ENCODE results near the gene LRCH4. TPM values are rescaled to one million over a fixed set of nuclear protein-coding genes. Genes with fewer than 3 reads are reported as not detected.

LRCH4 gene
- polyA plus RNA-seq, 1 experiment, result 11.3 TPM

- Histone ChIP-seq H3K27me3 (ENCODE audit: control insufficient read depth, insufficient read depth, low read length) (no peaks in the 10 kb centered on the region), H3K9me3 (ENCODE audit: control insufficient read depth, insufficient read depth, low read length) (no peaks in the 10 kb centered on the region; the same call in 1 of the 2 replicates), H3K27ac (ENCODE audit: low read depth, low read length) (peak overlapping the region; percentile 87), H3K4me3 (ENCODE audit: low read depth, low read length) (0 out of 2 replicates have a peak overlapping the region, but pooled peaks have one; percentile 99)
- ChIA-PET CTCF (interaction anchor here (1.4 kb wide), 1 partner anchor 110 kb away, joined by 3 read pairs; no protein-coding TSS in a partner anchor), POLR2A (interaction anchor here (0.7 to 5.2 kb wide), 2 partner anchors 20 to 90 kb away, joined by 3 to 68 read pairs; partner anchors contain the start of gene PCOLCE)
- DNase-seq (ENCODE audit: low read depth, low spot score), result no peak
- TF ChIP-seq, protein P1, sequence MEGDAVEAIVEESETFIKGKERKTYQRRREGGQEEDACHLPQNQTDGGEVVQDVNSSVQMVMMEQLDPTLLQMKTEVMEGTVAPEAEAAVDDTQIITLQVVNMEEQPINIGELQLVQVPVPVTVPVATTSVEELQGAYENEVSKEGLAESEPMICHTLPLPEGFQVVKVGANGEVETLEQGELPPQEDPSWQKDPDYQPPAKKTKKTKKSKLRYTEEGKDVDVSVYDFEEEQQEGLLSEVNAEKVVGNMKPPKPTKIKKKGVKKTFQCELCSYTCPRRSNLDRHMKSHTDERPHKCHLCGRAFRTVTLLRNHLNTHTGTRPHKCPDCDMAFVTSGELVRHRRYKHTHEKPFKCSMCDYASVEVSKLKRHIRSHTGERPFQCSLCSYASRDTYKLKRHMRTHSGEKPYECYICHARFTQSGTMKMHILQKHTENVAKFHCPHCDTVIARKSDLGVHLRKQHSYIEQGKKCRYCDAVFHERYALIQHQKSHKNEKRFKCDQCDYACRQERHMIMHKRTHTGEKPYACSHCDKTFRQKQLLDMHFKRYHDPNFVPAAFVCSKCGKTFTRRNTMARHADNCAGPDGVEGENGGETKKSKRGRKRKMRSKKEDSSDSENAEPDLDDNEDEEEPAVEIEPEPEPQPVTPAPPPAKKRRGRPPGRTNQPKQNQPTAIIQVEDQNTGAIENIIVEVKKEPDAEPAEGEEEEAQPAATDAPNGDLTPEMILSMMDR (IDR thresholded peaks at IDR 0.05; ENCODE audit: low read depth, low read length), result no peak
Observed at GRCh38 chr7:100582650-100583049, 3.3 kb downstream of the LRCH4 start.

- ChIA-PET CTCF (interaction anchor here (1.2 kb wide), 2 partner anchors 21 to 22 kb away, joined by 3 to 7 read pairs; no protein-coding TSS in a partner anchor), POLR2A (no interaction called here)
- DNase-seq (ENCODE audit: low read depth, low spot score), result no peak
Observed at GRCh38 chr7:100582041-100582579, 3.8 kb downstream of the LRCH4 start.

DNA sequence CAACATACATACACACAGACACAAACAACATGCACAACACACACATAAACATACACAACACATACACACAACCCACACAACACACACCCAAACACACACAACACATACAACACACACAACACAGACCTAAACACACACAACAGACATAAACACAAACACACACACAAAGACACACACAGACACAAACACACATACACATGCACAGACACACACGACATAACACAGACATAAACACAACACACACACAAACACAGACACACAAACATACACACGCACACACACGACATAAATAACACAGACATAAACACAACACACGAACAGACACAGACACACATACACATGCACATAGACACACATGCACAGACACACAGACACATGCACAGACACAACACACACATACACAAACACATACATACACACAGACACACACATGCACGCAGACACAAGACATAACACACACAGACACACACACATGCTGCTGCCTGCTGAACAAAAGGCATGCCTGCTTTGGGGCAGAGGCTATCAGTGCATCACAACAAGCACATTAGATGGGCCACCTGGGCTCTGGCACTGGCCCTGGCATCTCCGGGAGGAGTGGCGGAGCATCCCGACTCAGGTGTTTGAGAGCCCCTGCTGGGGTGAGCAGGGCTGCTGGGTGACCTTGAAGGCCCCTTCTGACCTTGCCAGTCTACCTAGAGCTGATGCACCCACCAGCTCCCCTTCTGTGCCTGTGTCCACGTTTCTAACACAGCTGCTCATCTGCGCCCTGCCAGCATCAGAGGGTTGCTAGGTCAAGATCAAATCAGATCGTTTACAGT is 5.3 kb downstream of the LRCH4 start:
- TF ChIP-seq, protein P1 (IDR thresholded peaks at IDR 0.05; ENCODE audit: low read depth, low read length), result no peak
- H3K4me3 ChIP-seq (ENCODE audit: low read depth, low read length), result no peak overlapping the region
- H3K27me3 ChIP-seq (ENCODE audit: control insufficient read depth, insufficient read depth, low read length), result no peaks in the 10 kb centered on the region
- no peaks in the 10 kb centered on the region; the same call in 1 of the 2 replicates for H3K9me3 ChIP-seq (ENCODE audit: control insufficient read depth, insufficient read depth, low read length)
- DNase-seq (ENCODE audit: low read depth, low spot score), result no peak
- H3K27ac ChIP-seq (ENCODE audit: low read depth, low read length), result no peak overlapping the region
- POLR2A ChIA-PET, result no interaction called here
- CTCF ChIA-PET, result interaction anchor here (1.2 kb wide), 1 partner anchor 20 kb away, joined by 3 read pairs; no protein-coding TSS in a partner anchor

More at GRCh38 chr7:100582041-100582579, 3.8 kb downstream of the LRCH4 start:
- H3K9me3 ChIP-seq (ENCODE audit: control insufficient read depth, insufficient read depth, low read length), result no peaks in the 10 kb centered on the region; the same call in 1 of the 2 replicates
- no peaks in the 10 kb centered on the region for H3K27me3 ChIP-seq (ENCODE audit: control insufficient read depth, insufficient read depth, low read length)
- no peak overlapping the region for H3K4me3 ChIP-seq (ENCODE audit: low read depth, low read length)
- TF ChIP-seq, protein P1 (IDR thresholded peaks at IDR 0.05; ENCODE audit: low read depth, low read length), result no peak
- H3K27ac ChIP-seq (ENCODE audit: low read depth, low read length), result no peak overlapping the region

DNA sequence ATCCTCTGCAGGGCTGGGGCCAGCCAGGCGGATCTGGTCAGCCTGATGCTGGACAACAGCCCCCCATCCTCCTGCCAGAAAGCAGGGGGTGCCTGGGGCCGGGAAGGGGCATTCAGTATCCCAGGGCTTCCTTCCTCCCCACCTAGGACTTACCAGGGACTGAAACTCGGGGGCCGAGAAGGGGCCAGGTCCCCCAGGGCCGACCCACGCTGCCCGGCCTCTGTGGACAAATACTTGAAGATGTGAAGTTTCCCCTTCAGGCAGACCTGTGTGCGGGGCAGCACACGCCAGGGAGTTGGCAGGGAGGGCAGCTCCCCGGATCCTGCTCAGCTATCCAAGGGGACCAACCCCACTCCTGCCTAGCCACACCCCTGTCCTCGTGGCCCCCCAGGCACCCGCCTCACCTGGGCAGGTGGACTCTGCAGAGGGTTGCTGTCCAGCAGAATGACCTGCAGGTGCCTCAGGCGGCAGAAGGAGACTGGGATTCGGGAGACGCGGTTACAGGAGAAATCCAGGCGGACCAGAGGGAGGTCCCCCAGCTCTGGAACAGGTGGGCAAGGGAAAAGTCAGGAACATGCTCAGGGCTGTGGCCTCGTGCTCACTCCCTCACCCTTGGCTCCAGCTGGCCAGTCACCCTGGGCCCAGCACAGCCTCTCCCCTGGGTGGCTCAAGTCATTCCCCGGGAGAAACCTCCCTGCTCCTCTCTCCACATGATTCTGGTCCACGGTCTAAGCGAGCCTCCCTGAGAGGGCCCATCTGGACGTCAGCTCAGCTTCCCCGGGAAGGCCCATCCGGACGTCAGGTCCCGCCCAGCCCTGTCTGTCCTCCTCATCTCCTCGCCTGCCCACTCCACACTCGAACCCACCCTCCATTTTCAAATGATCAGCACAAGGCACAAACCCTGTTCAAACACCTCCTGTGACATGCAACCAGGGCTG is 7.4 kb downstream of the LRCH4 start:
- ChIA-PET CTCF (no interaction called here), POLR2A (interaction anchor here (0.6 to 1.1 kb wide), 2 partner anchors 93 to 95 kb away, joined by 3 read pairs; partner anchors contain the start of gene GNB2)
- Histone ChIP-seq H3K27ac (ENCODE audit: low read depth, low read length) (no peak overlapping the region), H3K9me3 (ENCODE audit: control insufficient read depth, insufficient read depth, low read length) (no peaks in the 10 kb centered on the region; the same call in 1 of the 2 replicates), H3K27me3 (ENCODE audit: control insufficient read depth, insufficient read depth, low read length) (no peaks in the 10 kb centered on the region), H3K4me3 (ENCODE audit: low read depth, low read length) (no peak overlapping the region)
- TF ChIP-seq, protein P1 (IDR thresholded peaks at IDR 0.05; ENCODE audit: low read depth, low read length), result no peak
- DNase-seq (ENCODE audit: low read depth, low spot score), result no peak
